GM19324 (cell line): ENCODE results near the gene ZBTB46.

ENCODE experiments used
- ATAC-seq: cut with Tn5 transposase; IDR thresholded peaks from one replicate; pipeline ENCODE4 v1.9.1; 2021; ENCODE audit warnings: mild to moderate bottlenecking, moderate library complexity; ENCODE audit not compliant: unreplicated experiment, low FRiP score

ZBTB46 gene

DNA sequence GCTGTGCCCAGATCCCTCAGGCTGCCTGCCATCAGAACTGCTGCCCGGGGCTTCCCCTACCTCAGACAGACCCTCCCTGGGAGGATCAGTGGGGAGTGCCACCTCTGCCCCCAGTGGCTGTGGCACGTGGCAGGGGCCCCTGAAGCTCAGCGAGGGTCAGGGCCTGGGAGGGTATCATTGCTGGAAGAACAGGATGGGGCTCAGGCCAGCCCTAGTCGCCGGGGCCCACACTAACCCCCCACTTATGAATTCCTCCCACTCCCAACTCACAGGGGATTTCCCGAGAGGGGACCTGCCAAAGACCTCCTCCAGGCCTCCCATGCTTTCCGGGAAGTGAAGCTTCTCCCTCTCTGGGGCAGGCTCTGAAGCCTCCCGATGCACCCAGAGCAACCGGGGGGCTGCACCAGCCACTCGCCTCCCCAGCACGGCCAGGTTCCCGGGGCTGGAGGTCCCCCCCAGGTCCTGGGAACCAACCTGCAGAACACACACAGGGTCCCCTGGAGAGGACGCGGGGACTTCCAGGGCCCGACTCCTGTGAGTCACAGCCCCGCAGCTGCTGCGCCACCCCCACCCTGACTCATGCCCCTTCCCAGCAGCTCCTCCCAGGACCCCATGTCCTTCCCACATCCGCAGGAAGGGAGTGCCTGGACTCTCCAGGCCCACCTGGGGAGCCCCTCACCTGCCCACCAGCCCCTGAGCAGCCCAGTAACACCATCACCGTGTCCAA lies 132.2 kb downstream of the ZBTB46 start:
- no peak for ATAC-seq

DNA sequence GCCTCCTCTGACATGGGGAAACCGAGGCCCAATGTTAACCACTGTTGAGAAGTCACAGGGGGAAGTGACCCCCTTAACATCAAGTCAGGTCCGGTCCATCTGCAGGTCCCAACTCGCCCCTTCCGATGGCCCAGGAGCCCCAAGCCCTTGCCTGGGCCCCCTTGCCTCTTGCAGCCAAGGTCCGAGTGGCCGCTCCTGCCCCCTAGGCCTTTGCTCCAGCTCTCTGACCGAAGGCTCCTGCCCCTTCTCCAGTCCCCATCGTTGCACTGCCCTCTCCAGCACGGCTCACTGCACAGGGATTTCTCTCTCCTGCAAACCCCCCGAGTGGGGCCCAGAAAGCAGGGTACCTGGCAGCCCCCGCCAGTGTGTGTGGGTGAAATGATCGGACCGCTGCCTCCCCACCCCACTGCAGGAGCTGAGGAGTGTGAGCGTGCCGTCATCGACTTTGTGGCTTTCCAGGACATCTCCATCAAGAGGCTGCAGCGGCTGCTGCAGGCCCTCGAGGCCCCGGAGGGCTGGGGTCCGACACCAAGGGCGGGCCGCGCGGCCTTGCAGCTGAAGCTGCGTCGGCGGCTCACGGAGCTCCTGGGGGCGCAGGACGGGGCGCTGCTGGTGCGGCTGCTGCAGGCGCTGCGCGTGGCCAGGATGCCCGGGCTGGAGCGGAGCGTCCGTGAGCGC lies 133.1 kb downstream of the ZBTB46 start:
- ATAC-seq, result no peak

DNA sequence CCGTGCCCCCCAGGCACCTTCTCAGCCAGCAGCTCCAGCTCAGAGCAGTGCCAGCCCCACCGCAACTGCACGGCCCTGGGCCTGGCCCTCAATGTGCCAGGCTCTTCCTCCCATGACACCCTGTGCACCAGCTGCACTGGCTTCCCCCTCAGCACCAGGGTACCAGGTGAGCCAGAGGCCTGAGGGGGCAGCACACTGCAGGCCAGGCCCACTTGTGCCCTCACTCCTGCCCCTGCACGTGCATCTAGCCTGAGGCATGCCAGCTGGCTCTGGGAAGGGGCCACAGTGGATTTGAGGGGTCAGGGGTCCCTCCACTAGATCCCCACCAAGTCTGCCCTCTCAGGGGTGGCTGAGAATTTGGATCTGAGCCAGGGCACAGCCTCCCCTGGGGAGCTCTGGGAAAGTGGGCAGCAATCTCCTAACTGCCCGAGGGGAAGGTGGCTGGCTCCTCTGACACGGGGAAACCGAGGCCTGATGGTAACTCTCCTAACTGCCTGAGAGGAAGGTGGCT lies 133.7 kb downstream of the ZBTB46 start:
- ATAC-seq, result no peak

DNA sequence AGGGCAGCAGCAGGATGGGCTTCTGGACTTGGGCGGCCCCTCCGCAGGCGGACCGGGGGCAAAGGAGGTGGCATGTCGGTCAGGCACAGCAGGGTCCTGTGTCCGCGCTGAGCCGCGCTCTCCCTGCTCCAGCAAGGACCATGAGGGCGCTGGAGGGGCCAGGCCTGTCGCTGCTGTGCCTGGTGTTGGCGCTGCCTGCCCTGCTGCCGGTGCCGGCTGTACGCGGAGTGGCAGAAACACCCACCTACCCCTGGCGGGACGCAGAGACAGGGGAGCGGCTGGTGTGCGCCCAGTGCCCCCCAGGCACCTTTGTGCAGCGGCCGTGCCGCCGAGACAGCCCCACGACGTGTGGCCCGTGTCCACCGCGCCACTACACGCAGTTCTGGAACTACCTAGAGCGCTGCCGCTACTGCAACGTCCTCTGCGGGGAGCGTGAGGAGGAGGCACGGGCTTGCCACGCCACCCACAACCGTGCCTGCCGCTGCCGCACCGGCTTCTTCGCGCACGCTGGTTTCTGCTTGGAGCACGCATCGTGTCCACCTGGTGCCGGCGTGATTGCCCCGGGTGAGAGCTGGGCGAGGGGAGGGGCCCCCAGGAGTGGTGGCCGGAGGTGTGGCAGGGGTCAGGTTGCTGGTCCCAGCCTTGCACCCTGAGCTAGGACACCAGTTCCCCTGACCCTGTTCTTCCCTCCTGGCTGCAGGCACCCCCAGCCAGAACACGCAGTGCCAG lies 134.3 kb downstream of the ZBTB46 start, which contains the start of gene TNFRSF6B:
TNFRSF6B (plus strand) TSS at position 25 of the 729 bp plus-strand sequence; CDS start at position 141, 116 bp downstream.
- ATAC-seq, result no peak

DNA sequence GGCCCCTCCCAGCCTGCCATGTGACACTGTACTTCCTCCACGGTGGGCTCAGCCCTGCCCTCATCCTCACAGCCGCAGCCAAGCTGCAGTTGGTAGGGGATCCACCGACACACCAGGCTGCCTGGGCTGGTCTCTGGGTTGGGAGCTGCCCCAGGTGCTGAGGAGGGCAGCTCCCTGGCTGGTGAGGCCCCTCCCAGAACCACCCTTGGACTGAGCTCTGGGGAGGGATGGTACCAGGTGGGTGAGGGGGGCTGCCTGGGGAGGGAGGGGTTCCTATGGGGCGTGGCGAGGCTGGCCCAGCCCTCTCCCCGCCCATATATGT lies 134.8 kb downstream of the ZBTB46 start:
- no peak for ATAC-seq

DNA sequence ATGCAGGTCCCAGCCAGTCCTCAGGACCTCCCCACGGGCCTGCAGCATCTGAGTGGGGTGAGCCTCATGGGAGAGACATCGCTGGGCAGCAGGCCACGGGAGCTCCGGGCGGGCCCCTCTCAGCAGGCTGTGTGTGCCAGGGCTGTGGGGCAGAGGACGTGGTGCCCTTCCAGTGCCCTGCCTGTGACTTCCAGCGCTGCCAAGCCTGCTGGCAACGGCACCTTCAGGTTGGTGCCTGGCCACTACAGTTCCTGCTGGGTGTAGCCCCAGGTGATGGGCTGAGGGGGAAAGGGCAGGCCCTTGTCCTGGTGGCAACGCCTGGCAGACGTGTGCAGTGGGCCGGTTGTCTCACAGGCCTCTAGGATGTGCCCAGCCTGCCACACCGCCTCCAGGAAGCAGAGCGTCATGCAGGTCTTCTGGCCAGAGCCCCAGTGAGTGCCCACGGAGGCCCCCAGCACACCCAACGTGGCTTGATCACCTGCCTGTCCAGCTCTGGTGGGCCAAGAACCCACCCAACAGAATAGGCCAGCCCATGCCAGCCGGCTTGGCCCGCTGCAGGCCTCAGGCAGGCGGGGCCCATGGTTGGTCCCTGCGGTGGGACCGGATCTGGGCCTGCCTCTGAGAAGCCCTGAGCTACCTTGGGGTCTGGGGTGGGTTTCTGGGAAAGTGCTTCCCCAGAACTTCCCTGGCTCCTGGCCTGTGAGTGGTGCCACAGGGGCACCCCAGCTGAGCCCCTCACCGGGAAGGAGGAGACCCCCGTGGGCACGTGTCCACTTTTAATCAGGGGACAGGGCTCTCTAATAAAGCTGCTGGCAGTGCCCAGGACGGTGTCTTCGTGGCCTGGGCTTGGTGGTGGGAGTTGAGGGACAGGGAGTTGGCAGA lies 135.4 kb downstream of the ZBTB46 start:
- ATAC-seq, result no peak

DNA sequence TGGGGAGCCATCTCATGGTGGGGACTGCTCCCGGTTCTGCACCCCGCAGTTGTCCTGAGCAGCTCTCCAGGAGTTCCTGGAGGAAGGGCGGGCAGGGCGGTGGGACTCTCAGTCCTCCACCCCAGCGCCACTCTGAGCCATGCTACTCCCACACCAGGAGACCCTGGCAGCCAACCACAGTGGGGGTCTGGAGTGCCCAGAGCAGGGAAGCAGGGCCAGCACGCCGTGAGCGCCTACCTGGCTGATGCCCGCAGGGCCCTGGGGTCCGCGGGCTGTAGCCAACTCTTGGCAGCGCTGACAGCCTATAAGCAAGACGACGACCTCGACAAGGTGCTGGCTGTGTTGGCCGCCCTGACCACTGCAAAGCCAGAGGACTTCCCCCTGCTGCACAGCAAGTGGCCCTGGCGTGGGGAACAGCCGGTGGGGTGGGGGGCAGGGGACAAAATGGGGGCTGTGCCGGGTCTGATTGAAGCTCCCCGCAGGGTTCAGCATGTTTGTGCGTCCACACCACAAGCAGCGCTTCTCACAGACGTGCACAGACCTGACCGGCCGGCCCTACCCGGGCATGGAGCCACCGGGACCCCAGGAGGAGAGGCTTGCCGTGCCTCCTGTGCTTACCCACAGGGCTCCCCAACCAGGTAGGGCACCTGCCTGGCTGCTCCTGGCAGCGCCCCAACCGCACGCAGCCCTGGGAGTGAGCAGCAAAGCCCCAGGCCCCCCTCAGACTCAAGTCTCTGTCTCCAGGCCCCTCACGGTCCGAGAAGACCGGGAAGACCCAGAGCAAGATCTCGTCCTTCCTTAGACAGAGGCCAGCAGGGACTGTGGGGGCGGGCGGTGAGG lies 136.3 kb downstream of the ZBTB46 start:
- ATAC-seq, result no peak

DNA sequence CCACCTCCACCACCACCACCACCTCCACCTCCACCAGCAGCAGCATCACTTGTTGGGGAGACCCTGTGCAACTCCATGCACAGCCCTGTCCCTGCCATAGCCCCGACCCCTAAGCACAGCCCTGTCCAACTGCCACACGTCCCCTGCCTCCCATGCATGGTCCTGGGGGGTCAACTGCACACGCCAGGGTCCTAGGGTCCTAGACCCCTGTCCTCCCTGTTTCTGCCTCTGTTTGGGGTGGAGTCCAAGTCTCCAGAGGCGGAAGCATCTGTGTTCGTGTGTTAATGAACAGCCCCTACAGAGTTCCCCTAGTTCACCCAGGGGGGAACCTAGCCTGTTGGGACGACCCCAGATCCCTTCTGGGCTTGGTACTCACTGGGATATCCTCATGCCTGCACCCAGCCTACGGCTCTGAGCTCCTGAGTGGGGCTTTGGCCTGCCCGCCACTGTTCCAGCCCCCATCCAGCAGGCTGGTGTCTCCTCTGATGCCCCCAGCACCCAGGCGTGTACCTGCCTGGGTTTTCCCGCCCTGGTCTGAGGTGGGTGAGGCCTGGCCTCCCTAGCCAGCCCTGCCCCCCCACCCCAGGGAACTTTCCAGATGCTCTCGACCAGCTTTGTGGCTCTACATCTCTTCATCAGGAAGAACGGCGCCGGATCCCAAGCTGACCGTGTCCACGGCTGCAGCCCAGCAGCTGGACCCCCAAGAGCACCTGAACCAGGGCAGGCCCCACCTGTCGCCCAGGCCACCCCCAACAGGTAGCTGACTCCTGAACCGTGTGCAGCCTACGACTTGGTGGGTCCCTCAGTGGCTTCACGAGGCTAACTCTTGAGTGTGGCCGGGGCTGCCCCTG lies 137.1 kb downstream of the ZBTB46 start:
- ATAC-seq, result no peak
